Pancreas (tissue), 10 donors: ENCODE measurements around the gene ZBTB8A. TPM values are rescaled to one million over a fixed set of nuclear protein-coding genes. Genes with fewer than 3 reads are reported as not detected.

ENCODE experiments used
- ATAC-seq, 4 donors: fragments of 200-7000 bp; cut with Tn5 transposase; one replicate each; pipeline versions ENCODE4 v1.8.0 to v1.9.1; 2020; ENCODE audit warnings: mild to moderate bottlenecking in 4 of 4, moderate library complexity in 4 of 4
- DNase-seq, 6 donors: peaks; one replicate each; pipeline ENCODE4 v3.0.0-alpha.2; 2020
- FAIRE-seq: peaks from 2 replicates; lab custom pipeline; 2012; peaks lifted over from hg19 to GRCh38; lab: Jason Lieb, UNC
- H3K27ac ChIP-seq, 4 donors: fragments of 200-600 bp; sonication (generic); 1 replicate in 3 of 4; 2 replicates in 1 of 4; pipeline versions ENCODE4 v1.5.0 to v1.8.0; 2020
- H3K27me3 ChIP-seq, 4 donors: fragments of 200-600 bp; one replicate each; pipeline ENCODE4 v1.8.0; 2021
- H3K36me3 ChIP-seq, 3 donors: fragments of 200-600 bp; sonication (generic) in 1 of 3; one replicate each; pipeline versions ENCODE4 v1.5.0 to v1.8.0; 2020 to 2021
- H3K4me1 ChIP-seq, 3 donors: fragments of 200-600 bp; one replicate each; pipeline ENCODE4 v1.8.0; 2021
- H3K4me3 ChIP-seq, 4 donors: fragments of 200-600 bp; sonication (generic) in 2 of 4; one replicate each; pipeline versions ENCODE4 v1.5.0 to v1.8.0; 2020 to 2021
- H3K9me3 ChIP-seq, 4 donors: fragments of 200-600 bp; one replicate each; pipeline ENCODE4 v1.8.0; 2021
- WGBS, 2 donors: extraction: QIAGEN DNeasy Blood & Tissue Kit; methylation state at CpG; one replicate each; pipeline ENCODE4 v1.1.7; 2013; 5-methylcytosine and 5-hydroxymethylcytosine counted together
- intact Hi-C, 3 donors: fragments of 100-400 bp; cut with DNase I; formaldehyde crosslinking; loops; one replicate each; pipeline versions ENCODE4 v1.11.1 to v1.14.2; 2022
- polyA plus RNA-seq, 2 donors: library from polyadenylated mRNA; stranded (reverse); fragments of 200-250 nt; gene quantifications; one replicate each; pipeline ENCODE4 v1.2.3, GENCODE V29; 2013
- total RNA-seq, 6 donors: library from RNA; stranded (reverse); fragmentation: NEBNext Ultra II Directional in 4 of 6; extraction: Animal tissue kit (Norgen Biotek cat#: 25700) in 4 of 6; gene quantifications; one replicate each; pipeline versions ENCODE4 v1.2.1 to v1.2.4, GENCODE V29; 2021 to 2023
- TF ChIP-seq, protein P1 (sequence below), 4 donors: fragments of 200-600 bp; sonication (generic) in 3 of 4; IDR thresholded peaks; one replicate each; pipeline versions ENCODE4 v1.5.0 to v1.8.0; 2021; ENCODE audit warnings: antibody characterized with exemption in 4 of 4
- donor health status: healthy with polysubstance abuse.
- donor health status: DM: no; HTN: no; CAD: no; lungs with moderate emphysema.
- donor health status: DM: no; HTN: no; CAD: no.
- donor health status: control.
- donor health status: control.
- donor health status: Bipolar disorder and iron deficiency.
- donor health status: DM: yes; HTN: yes; CAD: no.
- donor health status: DM: no; HTN: no; CAD: no.
- donor health status: DM: no; HTN: no; CAD: no.
- donor health status: DM: yes; HTN: yes; CAD: no.

Gene ZBTB8A
- total and polyA plus RNA-seq, 8 donors, result 1.3 to 5.2 (median 3.2) TPM

DNA sequence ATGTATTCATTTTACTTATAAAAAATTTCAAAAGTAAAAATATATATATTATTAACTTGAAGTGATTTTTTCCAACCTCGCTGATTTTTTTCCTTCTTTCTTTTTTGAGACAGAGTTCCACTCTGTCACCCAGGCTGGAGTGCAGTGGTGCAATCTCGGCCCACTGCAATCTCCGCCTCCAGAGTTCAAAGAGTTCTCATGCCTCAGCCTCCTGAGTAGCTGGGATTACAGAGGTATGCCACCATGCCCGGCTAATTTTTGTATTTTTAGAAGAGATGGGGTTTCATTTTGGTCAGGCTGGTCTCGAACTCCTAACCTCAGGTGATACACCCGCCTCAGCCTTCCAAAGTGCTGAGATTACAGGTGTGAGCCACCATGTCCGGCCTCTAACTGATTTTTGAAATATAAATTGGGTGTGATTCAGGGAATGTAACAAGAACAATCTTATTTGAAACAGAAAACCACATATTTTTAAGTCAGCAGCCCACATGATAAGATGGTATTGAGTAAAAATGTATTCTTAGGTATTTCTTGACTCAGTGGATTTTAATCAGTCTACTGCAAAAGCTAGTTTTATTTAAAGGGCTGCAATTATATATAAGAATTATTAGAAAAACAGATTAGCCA, 44.4 kb upstream of the ZBTB8A start:
- Histone ChIP-seq H3K27ac (no peak overlapping the region), H3K4me1 (peaks cover 0 to 5% (median 0%) of the 10 kb centered on the region in 3 donors), H3K4me3 (no peak overlapping the region), H3K36me3 (no peaks in the 10 kb centered on the region), H3K27me3 (no peaks in the 10 kb centered on the region), H3K9me3 (no peaks in the 10 kb centered on the region)
- ATAC-seq (no peak), DNase-seq (no peak), FAIRE-seq (no peak)
- 84 to 85% methylated on average over 7 of the region's 7 CpGs for WGBS, 2 donors
- TF ChIP-seq, protein P1, sequence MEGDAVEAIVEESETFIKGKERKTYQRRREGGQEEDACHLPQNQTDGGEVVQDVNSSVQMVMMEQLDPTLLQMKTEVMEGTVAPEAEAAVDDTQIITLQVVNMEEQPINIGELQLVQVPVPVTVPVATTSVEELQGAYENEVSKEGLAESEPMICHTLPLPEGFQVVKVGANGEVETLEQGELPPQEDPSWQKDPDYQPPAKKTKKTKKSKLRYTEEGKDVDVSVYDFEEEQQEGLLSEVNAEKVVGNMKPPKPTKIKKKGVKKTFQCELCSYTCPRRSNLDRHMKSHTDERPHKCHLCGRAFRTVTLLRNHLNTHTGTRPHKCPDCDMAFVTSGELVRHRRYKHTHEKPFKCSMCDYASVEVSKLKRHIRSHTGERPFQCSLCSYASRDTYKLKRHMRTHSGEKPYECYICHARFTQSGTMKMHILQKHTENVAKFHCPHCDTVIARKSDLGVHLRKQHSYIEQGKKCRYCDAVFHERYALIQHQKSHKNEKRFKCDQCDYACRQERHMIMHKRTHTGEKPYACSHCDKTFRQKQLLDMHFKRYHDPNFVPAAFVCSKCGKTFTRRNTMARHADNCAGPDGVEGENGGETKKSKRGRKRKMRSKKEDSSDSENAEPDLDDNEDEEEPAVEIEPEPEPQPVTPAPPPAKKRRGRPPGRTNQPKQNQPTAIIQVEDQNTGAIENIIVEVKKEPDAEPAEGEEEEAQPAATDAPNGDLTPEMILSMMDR (IDR thresholded peaks at IDR 0.05), result no peak
- intact Hi-C loops, result no loop called here

GRCh38 chr1:32496127-32496526, 43.1 kb upstream of the ZBTB8A start:
- Histone ChIP-seq H3K27ac (peak overlapping the region in 1 of 4 donors; percentile 25), H3K36me3 (no peaks in the 10 kb centered on the region), H3K4me3 (no peak overlapping the region), H3K27me3 (no peaks in the 10 kb centered on the region), H3K9me3 (no peaks in the 10 kb centered on the region), H3K4me1 (peaks cover 0 to 5% (median 0%) of the 10 kb centered on the region in 3 donors)
- WGBS, 2 donors, result 53% methylated on average over 5 of the region's 5 CpGs
- FAIRE-seq (no peak), ATAC-seq (no peak), DNase-seq (no peak)
- intact Hi-C loops, result no loop called here
- TF ChIP-seq, protein P1 (IDR thresholded peaks at IDR 0.05), result no peak

DNA sequence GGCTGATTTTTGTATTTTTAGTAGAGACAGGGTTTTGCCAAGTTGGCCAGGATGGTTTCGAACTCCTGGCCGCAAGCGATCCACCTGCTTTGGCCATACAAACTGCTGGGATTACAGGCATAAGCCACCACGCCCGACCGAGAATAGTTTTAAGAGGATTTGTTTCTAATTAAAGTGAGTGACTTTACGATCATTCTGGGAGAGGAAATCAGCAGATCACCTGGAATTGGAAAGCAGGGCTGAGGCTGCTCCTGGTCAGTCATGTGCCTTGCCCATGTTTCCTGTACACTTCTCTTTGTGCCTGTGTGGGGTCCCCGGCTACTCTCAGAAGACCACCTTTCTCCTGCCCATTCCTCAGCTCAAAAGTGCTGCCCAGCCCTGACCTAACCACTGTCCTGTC, 40.5 kb upstream of the ZBTB8A start:
- intact Hi-C loops, result no loop called here
- TF ChIP-seq, protein P1 (IDR thresholded peaks at IDR 0.05), result no peak
- peaks cover 0 to 5% (median 0%) of the 10 kb centered on the region in 3 donors for H3K4me1 ChIP-seq
- no peak for DNase-seq
- WGBS, 2 donors, result 93 to 95% methylated on average over 8 of the region's 8 CpGs
- no peaks in the 10 kb centered on the region for H3K36me3 ChIP-seq
- ATAC-seq, result no peak
- H3K4me3 ChIP-seq, result no peak overlapping the region
- no peak overlapping the region for H3K27ac ChIP-seq
- no peaks in the 10 kb centered on the region for H3K9me3 ChIP-seq
- FAIRE-seq, result no peak
- no peaks in the 10 kb centered on the region for H3K27me3 ChIP-seq

DNA sequence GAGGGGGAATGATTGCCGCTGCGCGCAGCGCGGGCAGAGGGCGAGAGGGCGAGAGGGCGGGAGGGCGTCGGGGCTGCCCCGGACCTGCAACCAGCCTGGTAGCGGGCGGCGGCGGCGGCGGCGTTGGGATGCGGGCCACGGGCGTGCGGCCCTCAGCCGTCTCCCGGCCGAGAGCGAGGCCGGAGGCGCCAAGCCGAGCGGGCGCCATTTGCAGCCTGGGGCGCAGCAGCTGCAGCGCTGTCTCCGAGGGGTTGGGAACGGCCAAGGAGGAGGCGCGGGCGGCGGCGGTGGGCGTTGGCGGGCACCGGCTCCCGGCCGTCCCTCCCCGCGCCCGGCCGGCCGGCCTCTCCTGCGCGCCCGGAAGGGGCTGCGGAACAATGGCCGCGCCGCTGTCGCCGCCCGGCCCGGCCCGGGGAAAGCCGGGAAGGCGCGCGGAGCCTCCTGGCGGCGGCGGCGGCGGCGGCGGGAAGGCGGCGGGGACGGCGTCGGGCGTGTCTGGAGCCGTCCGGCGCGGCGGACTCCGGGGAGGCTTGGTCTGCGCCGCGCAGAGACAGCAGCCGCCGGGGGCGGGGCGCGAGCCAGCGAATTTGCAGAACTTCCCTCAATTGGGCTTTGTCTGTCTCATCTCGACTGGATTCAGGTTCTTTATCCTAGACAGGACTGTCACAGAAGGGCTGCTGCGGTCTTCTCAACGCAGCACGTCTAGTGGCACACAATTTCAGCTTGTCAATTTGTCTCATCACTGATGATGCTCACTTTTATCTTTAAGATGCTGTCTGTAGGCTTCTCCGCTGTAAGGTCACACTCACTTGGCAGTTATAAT, 38.6 kb upstream of the ZBTB8A start:
- H3K27me3 ChIP-seq, result no peaks in the 10 kb centered on the region
- no peak for FAIRE-seq
- ATAC-seq, result peak; percentile 89 to 92 (median 90)
- no peaks in the 10 kb centered on the region for H3K36me3 ChIP-seq
- H3K4me3 ChIP-seq, result peak overlapping the region; percentile 66 to 82 (median 72)
- whole genome bisulfite sequencing, 2 donors, result 1 to 2% methylated on average over 51 to 99 of the region's 99 CpGs
- H3K4me1 ChIP-seq, result peaks cover 0 to 5% (median 0%) of the 10 kb centered on the region in 3 donors
- H3K27ac ChIP-seq, result peak overlapping the region; percentile 76 to 89 (median 82)
- DNase-seq, result peak; percentile 41 to 86 (median 60)
- intact Hi-C loops, result no loop called here
- H3K9me3 ChIP-seq, result no peaks in the 10 kb centered on the region
- TF ChIP-seq, protein P1 (IDR thresholded peaks at IDR 0.05), result no peak
